ENCODE measurements around the gene PRUNE1.

PRUNE1 gene

DNA sequence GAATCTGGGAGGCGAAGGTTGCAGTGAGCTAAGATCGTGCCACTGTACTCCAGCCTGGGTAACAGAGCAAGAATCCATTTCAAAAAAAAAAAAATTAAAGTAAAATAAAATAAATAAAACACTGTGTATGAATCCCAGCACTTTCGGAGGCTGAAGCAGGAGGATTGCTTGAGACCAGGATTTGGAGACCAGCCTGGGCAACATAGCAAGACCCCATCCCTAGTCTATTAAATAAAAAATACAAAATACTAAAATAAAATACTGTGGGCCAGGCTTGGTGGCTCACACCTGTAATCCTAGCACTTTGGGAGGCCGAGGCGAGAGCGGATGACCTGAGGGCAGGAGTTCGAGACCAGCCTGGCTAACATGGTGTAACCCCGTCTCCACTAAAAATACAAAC is 23.9 kb downstream of the PRUNE1 start:
- Histone ChIP-seq H3K27me3 (replicated peaks) (no peaks in the 10 kb centered on the region), H3K4me3 (ENCODE audit: low read depth, low read length) (no peak overlapping the region), H3K27ac (no peak overlapping the region), H3K36me3 (replicated peaks) (peaks cover 25% of the 10 kb centered on the region)
- in situ Hi-C loops (cut with HindIII; ENCODE audit: low pct_ligation_motif_present, low sequenced_read_pairs), result no loop called here
- DNase-seq, result no peak
- TF ChIP-seq, protein P1, sequence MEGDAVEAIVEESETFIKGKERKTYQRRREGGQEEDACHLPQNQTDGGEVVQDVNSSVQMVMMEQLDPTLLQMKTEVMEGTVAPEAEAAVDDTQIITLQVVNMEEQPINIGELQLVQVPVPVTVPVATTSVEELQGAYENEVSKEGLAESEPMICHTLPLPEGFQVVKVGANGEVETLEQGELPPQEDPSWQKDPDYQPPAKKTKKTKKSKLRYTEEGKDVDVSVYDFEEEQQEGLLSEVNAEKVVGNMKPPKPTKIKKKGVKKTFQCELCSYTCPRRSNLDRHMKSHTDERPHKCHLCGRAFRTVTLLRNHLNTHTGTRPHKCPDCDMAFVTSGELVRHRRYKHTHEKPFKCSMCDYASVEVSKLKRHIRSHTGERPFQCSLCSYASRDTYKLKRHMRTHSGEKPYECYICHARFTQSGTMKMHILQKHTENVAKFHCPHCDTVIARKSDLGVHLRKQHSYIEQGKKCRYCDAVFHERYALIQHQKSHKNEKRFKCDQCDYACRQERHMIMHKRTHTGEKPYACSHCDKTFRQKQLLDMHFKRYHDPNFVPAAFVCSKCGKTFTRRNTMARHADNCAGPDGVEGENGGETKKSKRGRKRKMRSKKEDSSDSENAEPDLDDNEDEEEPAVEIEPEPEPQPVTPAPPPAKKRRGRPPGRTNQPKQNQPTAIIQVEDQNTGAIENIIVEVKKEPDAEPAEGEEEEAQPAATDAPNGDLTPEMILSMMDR (IDR thresholded peaks at IDR 0.05; ENCODE audit: low read depth, low read length, missing control alignments), result no peak

DNA sequence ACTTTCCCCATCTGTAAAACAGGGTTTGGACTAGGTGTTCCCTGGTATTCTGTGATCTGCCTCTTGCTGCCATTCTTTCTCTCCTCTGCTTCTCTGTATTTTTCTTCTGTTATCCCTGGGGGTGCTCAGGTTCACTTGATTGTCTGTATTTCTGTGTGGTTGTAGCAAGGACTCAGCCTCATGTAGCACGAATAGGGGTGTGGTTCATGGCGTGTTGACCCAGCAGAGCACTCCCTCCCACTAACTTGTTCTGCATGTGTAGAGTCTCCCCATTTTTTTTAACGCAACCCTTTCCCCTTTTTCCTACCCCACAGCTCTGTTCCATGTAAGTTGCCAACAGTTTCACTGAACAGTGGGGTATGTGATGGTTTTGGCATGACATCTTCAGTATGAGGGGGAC is 26.9 kb downstream of the PRUNE1 start:
- in situ Hi-C loops (cut with HindIII; ENCODE audit: low pct_ligation_motif_present, low sequenced_read_pairs), result no loop called here
- Histone ChIP-seq H3K4me3 (ENCODE audit: low read depth, low read length) (no peak overlapping the region), H3K27ac (no peak overlapping the region), H3K36me3 (replicated peaks) (peaks cover 16% of the 10 kb centered on the region), H3K27me3 (replicated peaks) (no peaks in the 10 kb centered on the region)
- DNase-seq, result no peak
- TF ChIP-seq, protein P1 (IDR thresholded peaks at IDR 0.05; ENCODE audit: low read depth, low read length, missing control alignments), result no peak

DNA sequence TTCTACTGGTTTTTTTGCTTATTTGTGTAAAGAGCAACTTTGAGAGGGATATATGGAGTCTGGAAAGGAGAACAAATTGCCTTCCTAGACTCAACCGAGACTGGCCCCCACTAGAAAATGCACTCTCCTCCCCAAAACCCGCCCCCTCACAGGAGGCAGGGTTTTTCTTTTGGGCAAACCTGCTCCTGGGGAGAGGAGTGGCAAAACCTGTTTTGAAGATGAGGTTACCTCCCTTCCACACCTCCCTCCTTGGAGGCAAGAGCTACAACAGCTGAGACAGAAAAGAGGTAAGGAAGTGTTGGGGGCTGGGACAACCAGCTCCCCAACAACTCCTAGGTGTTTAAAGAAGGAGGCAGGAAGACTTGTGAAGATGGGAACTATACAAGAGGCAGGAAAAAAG is 28.1 kb downstream of the PRUNE1 start, which contains the start of gene BNIPL:
BNIPL (plus strand) TSS at position 231 of the 400 bp plus-strand sequence; CDS start at position 371, 140 bp downstream.
- Histone ChIP-seq H3K36me3 (replicated peaks) (peaks cover 8% of the 10 kb centered on the region), H3K27me3 (replicated peaks) (no peaks in the 10 kb centered on the region), H3K27ac (no peak within 1 kb of the TSS), H3K4me3 (ENCODE audit: low read depth, low read length) (no peak within 1 kb of the TSS)
- TF ChIP-seq, protein P1 (IDR thresholded peaks at IDR 0.05; ENCODE audit: low read depth, low read length, missing control alignments), result no peak
- DNase-seq, result no peak
- in situ Hi-C loops (cut with HindIII; ENCODE audit: low pct_ligation_motif_present, low sequenced_read_pairs), result no loop called here

DNA sequence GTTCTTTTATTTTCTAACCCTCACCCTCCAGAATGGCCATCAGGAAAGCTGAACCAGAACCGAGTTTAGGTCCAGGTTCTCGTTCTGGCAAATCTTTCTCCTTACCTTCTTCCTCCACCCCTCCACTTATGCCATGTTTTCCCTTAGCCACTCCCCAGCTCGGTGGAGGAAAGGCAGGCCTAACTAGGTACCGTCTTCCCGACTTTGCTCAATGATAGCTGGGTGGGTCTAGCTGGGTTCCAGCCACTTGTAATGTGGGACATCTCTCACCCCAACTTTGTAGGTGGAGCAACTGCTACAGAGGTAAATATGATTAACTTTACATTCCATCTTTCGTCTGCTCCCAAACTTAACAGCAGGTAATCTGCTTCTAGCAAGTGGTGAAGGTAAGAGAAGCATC is 28.8 kb downstream of the PRUNE1 start:
- in situ Hi-C loops (cut with HindIII; ENCODE audit: low pct_ligation_motif_present, low sequenced_read_pairs), result no loop called here
- Histone ChIP-seq H3K4me3 (ENCODE audit: low read depth, low read length) (no peak overlapping the region), H3K27ac (no peak overlapping the region), H3K36me3 (replicated peaks) (peaks cover 6% of the 10 kb centered on the region), H3K27me3 (replicated peaks) (no peaks in the 10 kb centered on the region)
- no peak for DNase-seq
- TF ChIP-seq, protein P1 (IDR thresholded peaks at IDR 0.05; ENCODE audit: low read depth, low read length, missing control alignments), result no peak

DNA sequence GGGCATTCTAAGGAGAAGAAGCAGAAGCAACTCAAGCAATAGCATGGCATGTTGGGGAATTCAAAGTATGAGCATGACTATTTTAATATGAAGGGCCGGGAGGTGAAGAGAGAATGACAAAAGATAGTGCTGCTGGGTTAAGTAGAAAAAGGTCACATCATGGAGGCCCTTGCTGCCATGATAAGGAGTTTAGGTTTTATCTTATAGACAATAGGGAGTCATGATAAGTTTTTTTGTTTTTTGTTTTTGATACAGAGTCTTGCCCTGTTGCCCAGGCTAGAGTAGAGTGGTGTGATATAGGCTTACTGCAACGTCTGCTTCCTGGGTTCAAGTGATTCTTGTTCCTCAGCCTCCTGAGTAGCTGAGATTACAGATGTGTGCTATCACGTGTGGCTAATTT is 31.3 kb downstream of the PRUNE1 start:
- in situ Hi-C loops (cut with HindIII; ENCODE audit: low pct_ligation_motif_present, low sequenced_read_pairs), result no loop called here
- H3K36me3 ChIP-seq (replicated peaks), result peaks cover 3% of the 10 kb centered on the region
- DNase-seq, result no peak
- no peak overlapping the region for H3K27ac ChIP-seq
- H3K27me3 ChIP-seq (replicated peaks), result no peaks in the 10 kb centered on the region
- no peak overlapping the region for H3K4me3 ChIP-seq (ENCODE audit: low read depth, low read length)
- TF ChIP-seq, protein P1 (IDR thresholded peaks at IDR 0.05; ENCODE audit: low read depth, low read length, missing control alignments), result no peak

DNA sequence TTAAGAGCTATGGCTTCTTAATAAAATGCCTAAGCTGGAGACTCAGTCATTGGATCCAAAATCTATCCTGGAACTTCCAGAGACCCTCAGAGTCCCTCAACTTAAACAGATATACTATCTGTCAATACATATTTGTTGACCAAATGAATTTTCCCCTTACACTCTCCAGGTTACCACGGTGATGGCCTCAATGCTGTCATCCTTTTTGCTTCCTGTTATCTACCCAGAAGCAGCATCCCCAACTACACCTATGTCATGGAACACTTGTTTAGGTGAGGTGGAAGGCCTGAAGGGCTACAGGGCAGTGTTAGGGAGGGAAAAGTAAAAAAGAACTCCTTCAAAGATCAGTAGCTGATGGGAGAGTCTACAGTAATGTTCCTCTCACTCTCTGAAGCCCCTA is 34.9 kb downstream of the PRUNE1 start:
- Histone ChIP-seq H3K27ac (no peak overlapping the region), H3K27me3 (replicated peaks) (no peaks in the 10 kb centered on the region), H3K36me3 (replicated peaks) (no peaks in the 10 kb centered on the region), H3K4me3 (ENCODE audit: low read depth, low read length) (no peak overlapping the region)
- DNase-seq, result no peak
- in situ Hi-C loops (cut with HindIII; ENCODE audit: low pct_ligation_motif_present, low sequenced_read_pairs), result no loop called here
- TF ChIP-seq, protein P1 (IDR thresholded peaks at IDR 0.05; ENCODE audit: low read depth, low read length, missing control alignments), result no peak
